Neural cell (in vitro differentiated cells): Measurements from ENCODE around the gene SLC6A8. TPM values are rescaled to one million over a fixed set of nuclear protein-coding genes. Genes with fewer than 3 reads are reported as not detected.

Source experiments
- H2AFZ ChIP-seq: fragments of 200-600, 300-800 bp; sonication (generic), shearing (Covaris generic); 2 replicates; pipeline ENCODE4 v1.6.0; 2014; ENCODE audit warnings: low read depth, mild to moderate bottlenecking, antibody characterized with exemption, low read length, moderate library complexity
- H3F3A ChIP-seq: fragments of 200-600 bp; shearing (Covaris generic); 2 replicates; pipeline ENCODE4 v1.6.1; 2016; ENCODE audit warnings: mild to moderate bottlenecking, moderate library complexity, mixed read lengths, antibody characterized with exemption, low read length; ENCODE audit not compliant: insufficient read depth, poor library complexity, severe bottlenecking
- H3K27ac ChIP-seq: fragments of 200-600, 300-800 bp; sonication (generic), shearing (Covaris generic); 2 replicates; pipeline ENCODE4 v1.5.1; 2014; ENCODE audit warnings: mild to moderate bottlenecking, low read length, moderate library complexity
- H3K27me3 ChIP-seq: fragments of 300-800, 200-600 bp; sonication (generic), shearing (Covaris generic); 2 replicates; pipeline ENCODE4 v1.6.0; 2014; ENCODE audit warnings: mild to moderate bottlenecking, low read depth, low read length, moderate library complexity; ENCODE audit not compliant: insufficient read depth
- H3K36me3 ChIP-seq: fragments of 300-800, 200-600 bp; sonication (generic), shearing (Covaris generic); 2 replicates; pipeline ENCODE4 v1.5.1; 2014; ENCODE audit warnings: mild to moderate bottlenecking, antibody characterized with exemption, low read length, moderate library complexity; ENCODE audit not compliant: insufficient read depth
- H3K4me2 ChIP-seq: fragments of 300-800, 200-600 bp; sonication (generic), shearing (Covaris generic); 2 replicates; pipeline ENCODE4 v1.6.0; 2014; ENCODE audit warnings: mild to moderate bottlenecking, low read length
- H3K4me3 ChIP-seq: fragments of 300-800, 200-600 bp; sonication (generic), shearing (Covaris generic); 2 replicates; pipeline ENCODE4 v1.5.1; 2014; ENCODE audit warnings: mild to moderate bottlenecking, low read length, moderate library complexity
- H3K79me2 ChIP-seq: fragments of 200-600 bp; shearing (Covaris generic); replicated peaks from 2 replicates; pipeline ENCODE4 v1.6.0; 2014; ENCODE audit warnings: mild to moderate bottlenecking, low read length, moderate library complexity; ENCODE audit not compliant: insufficient read depth
- H3K9ac ChIP-seq: fragments of 300-800, 200-600 bp; sonication (generic), shearing (Covaris generic); 2 replicates; pipeline ENCODE4 v1.6.1; 2016; ENCODE audit warnings: mild to moderate bottlenecking, low read length, mixed read lengths
- H3K9me2 ChIP-seq: fragments of 200-600 bp; shearing (Covaris generic); 2 replicates; pipeline ENCODE4 v1.6.1; 2016; ENCODE audit warnings: mild to moderate bottlenecking, low read length, mixed read lengths; ENCODE audit not compliant: insufficient read depth
- H3K9me3 ChIP-seq: fragments of 200-600, 300-800 bp; sonication (generic), shearing (Covaris generic); 2 replicates; pipeline ENCODE4 v1.6.1; 2016; ENCODE audit warnings: mild to moderate bottlenecking, mixed run types, low read length, moderate library complexity, mixed read lengths
- H4K20me1 ChIP-seq: fragments of 200-600 bp; shearing (Covaris generic); 2 replicates; pipeline ENCODE4 v1.6.1; 2016; ENCODE audit warnings: mild to moderate bottlenecking, mixed run types; ENCODE audit not compliant: insufficient read depth
- CTCF ChIP-seq: fragments of 450-650 bp; IDR thresholded peaks from 2 replicates; pipeline ENCODE4 v1.5.1; 2014; ENCODE audit warnings: antibody characterized with exemption, mild to moderate bottlenecking, moderate library complexity; ENCODE audit not compliant: poor library complexity, severe bottlenecking
- EP300 ChIP-seq: fragments of 450-650 bp; conservative IDR thresholded peaks from 2 replicates; pipeline ENCODE4 v1.6.1; 2014; ENCODE audit warnings: antibody characterized with exemption, mild to moderate bottlenecking, moderate library complexity; ENCODE audit not compliant: poor library complexity, severe bottlenecking
- EZH2 ChIP-seq: fragments of 200-600, 300-800 bp; shearing (Covaris generic), sonication (generic); IDR thresholded peaks from 2 replicates; pipeline ENCODE4 v1.6.1; 2014; ENCODE audit warnings: antibody characterized with exemption, low read length, borderline replicate concordance, mild to moderate bottlenecking; ENCODE audit not compliant: insufficient read depth, poor library complexity, severe bottlenecking
- MXI1 ChIP-seq: fragments of 450-650 bp; conservative IDR thresholded peaks from 2 replicates; pipeline ENCODE4 v1.6.1; 2014; ENCODE audit warnings: antibody characterized with exemption, mild to moderate bottlenecking; ENCODE audit not compliant: poor library complexity, severe bottlenecking
- POLR2AphosphoS5 ChIP-seq: IDR thresholded peaks from 2 replicates; pipeline ENCODE4 v1.6.1; 2012
- RAD21 ChIP-seq: fragments of 450-650 bp; conservative IDR thresholded peaks from 2 replicates; pipeline ENCODE4 v1.6.1; 2014; ENCODE audit warnings: antibody characterized with exemption, mild to moderate bottlenecking, moderate library complexity
- REST ChIP-seq: IDR thresholded peaks from 2 replicates; pipeline ENCODE4 v1.6.1; 2012; ENCODE audit warnings: borderline replicate concordance
- SMC3 ChIP-seq: fragments of 450-650 bp; conservative IDR thresholded peaks from 2 replicates; pipeline ENCODE4 v1.6.1; 2014; ENCODE audit warnings: antibody characterized with exemption, mild to moderate bottlenecking, moderate library complexity; ENCODE audit not compliant: poor library complexity
- TAF1 ChIP-seq: IDR thresholded peaks from 2 replicates; pipeline ENCODE4 v1.6.1; 2012; ENCODE audit warnings: low read depth
- polyA plus RNA-seq: library from polyadenylated mRNA; depleted of rRNA; stranded (reverse); fragments of >200 nt; gene quantifications from 2 replicates; pipeline ENCODE4 v1.2.3, GENCODE V29; 2014

The SLC6A8 gene
- polyA plus RNA-seq, 1 donor from 2014 or later, result 36.4 TPM

GRCh38 chrX:153669901-153670731 lies 17.6 kb upstream of the SLC6A8 start:
- no peaks in the 10 kb centered on the region for H3F3A ChIP-seq
- H3K9me2 ChIP-seq, result no peaks in the 10 kb centered on the region
- no peak for TF ChIP-seq SMC3
- TF ChIP-seq REST, result no peak
- no peak for TF ChIP-seq CTCF
- no peak for TF ChIP-seq MXI1
- no peak for TF ChIP-seq RAD21
- TF ChIP-seq EZH2, result no peak
- TF ChIP-seq EP300, result no peak
- no peak for TF ChIP-seq TAF1
- no peak for TF ChIP-seq POLR2AphosphoS5
- H4K20me1 ChIP-seq, result no peaks in the 10 kb centered on the region
- H3K9ac ChIP-seq, result no peak overlapping the region
- H3K4me3 ChIP-seq, result no peak overlapping the region
- H3K27me3 ChIP-seq, result no peaks in the 10 kb centered on the region
- no peak overlapping the region for H3K27ac ChIP-seq
- no peak overlapping the region for H2AFZ ChIP-seq
- no peak overlapping the region for H3K4me2 ChIP-seq
- no peaks in the 10 kb centered on the region for H3K36me3 ChIP-seq
- H3K9me3 ChIP-seq, result no peaks in the 10 kb centered on the region
- no peaks in the 10 kb centered on the region for H3K79me2 ChIP-seq

GRCh38 chrX:153670748-153671588 lies 16.8 kb upstream of the SLC6A8 start:
- Histone ChIP-seq H3K4me3 (no peak overlapping the region), H3K36me3 (no peaks in the 10 kb centered on the region), H2AFZ (no peak overlapping the region), H3K9me3 (no peaks in the 10 kb centered on the region), H4K20me1 (no peaks in the 10 kb centered on the region), H3F3A (no peaks in the 10 kb centered on the region), H3K79me2 (no peaks in the 10 kb centered on the region), H3K27me3 (no peaks in the 10 kb centered on the region), H3K9ac (no peak overlapping the region), H3K27ac (no peak overlapping the region), H3K4me2 (no peak overlapping the region), H3K9me2 (no peaks in the 10 kb centered on the region)
- TF ChIP-seq EZH2, result no peak
- no peak for TF ChIP-seq POLR2AphosphoS5
- no peak for TF ChIP-seq EP300
- no peak for TF ChIP-seq CTCF
- no peak for TF ChIP-seq TAF1
- TF ChIP-seq RAD21, result no peak
- TF ChIP-seq REST, result no peak
- TF ChIP-seq MXI1, result no peak
- no peak for TF ChIP-seq SMC3
